ENCODE data around the gene ANKRD11. TPM values are rescaled to one million over a fixed set of nuclear protein-coding genes. Genes with fewer than 3 reads are reported as not detected.

The ANKRD11 gene
- total RNA-seq, 1 donor from 2014 or later: 178 TPM

- Mint-ChIP-seq H3K27me3 (no peaks in the 10 kb centered on the region), H3K36me3 (ENCODE audit: insufficient read depth) (no peaks in the 10 kb centered on the region), H3K4me1 (ENCODE audit: low read depth) (peaks cover 9% of the 10 kb centered on the region), H3K9me3 (ENCODE audit: low read depth) (no peaks in the 10 kb centered on the region), H3K27ac (no peak overlapping the region), H3K4me3 (ENCODE audit: low read depth) (no peak overlapping the region)
- TF ChIP-seq, protein P1, sequence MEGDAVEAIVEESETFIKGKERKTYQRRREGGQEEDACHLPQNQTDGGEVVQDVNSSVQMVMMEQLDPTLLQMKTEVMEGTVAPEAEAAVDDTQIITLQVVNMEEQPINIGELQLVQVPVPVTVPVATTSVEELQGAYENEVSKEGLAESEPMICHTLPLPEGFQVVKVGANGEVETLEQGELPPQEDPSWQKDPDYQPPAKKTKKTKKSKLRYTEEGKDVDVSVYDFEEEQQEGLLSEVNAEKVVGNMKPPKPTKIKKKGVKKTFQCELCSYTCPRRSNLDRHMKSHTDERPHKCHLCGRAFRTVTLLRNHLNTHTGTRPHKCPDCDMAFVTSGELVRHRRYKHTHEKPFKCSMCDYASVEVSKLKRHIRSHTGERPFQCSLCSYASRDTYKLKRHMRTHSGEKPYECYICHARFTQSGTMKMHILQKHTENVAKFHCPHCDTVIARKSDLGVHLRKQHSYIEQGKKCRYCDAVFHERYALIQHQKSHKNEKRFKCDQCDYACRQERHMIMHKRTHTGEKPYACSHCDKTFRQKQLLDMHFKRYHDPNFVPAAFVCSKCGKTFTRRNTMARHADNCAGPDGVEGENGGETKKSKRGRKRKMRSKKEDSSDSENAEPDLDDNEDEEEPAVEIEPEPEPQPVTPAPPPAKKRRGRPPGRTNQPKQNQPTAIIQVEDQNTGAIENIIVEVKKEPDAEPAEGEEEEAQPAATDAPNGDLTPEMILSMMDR (IDR thresholded peaks at IDR 0.05; ENCODE audit: unreplicated experiment): no peak
- DNase-seq (ENCODE audit: low spot score, unreplicated experiment): no peak
Observed at GRCh38 chr16:89499767-89500166, 9.4 kb upstream of the ANKRD11 start.

DNA sequence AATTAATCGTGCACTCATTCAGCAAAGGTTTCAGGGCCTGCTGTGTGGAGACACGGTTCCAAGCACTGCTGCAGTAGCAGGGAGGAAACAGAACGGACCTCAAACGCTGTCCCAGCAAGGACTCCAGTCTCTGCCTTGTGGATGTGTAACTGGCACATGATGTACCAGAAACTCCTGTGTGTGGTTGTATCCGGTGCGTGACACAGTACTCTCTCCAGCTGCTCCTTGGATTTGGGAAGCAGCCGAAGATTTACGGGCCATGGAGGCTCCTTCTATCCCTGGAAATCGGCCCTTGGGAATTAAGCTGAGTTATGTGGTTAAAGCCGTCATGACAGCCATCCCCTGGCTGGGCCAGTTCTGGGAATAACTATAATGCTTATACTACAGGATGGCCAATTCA, 8.5 kb upstream of the ANKRD11 start:
- no peak overlapping the region for H3K4me3 Mint-ChIP-seq (ENCODE audit: low read depth)
- TF ChIP-seq, protein P1 (IDR thresholded peaks at IDR 0.05; ENCODE audit: unreplicated experiment): no peak

GRCh38 chr16:89495121-89495520, 4.8 kb upstream of the ANKRD11 start:
- Mint-ChIP-seq H3K9me3 (ENCODE audit: low read depth) (no peaks in the 10 kb centered on the region), H3K27me3 (no peaks in the 10 kb centered on the region), H3K27ac (peak overlapping the region; percentile 73), H3K4me3 (ENCODE audit: low read depth) (no peak overlapping the region), H3K4me1 (ENCODE audit: low read depth) (peaks cover 11% of the 10 kb centered on the region), H3K36me3 (ENCODE audit: insufficient read depth) (no peaks in the 10 kb centered on the region)
- TF ChIP-seq, protein P1 (IDR thresholded peaks at IDR 0.05; ENCODE audit: unreplicated experiment): no peak
- no peak for DNase-seq (ENCODE audit: low spot score, unreplicated experiment)

More for the DNA sequence above, 8.5 kb upstream of the ANKRD11 start:
- no peak for DNase-seq (ENCODE audit: low spot score, unreplicated experiment)
- Mint-ChIP-seq H3K9me3 (ENCODE audit: low read depth) (no peaks in the 10 kb centered on the region), H3K36me3 (ENCODE audit: insufficient read depth) (no peaks in the 10 kb centered on the region), H3K27ac (no peak overlapping the region), H3K4me1 (ENCODE audit: low read depth) (peaks cover 9% of the 10 kb centered on the region), H3K27me3 (no peaks in the 10 kb centered on the region)

DNA sequence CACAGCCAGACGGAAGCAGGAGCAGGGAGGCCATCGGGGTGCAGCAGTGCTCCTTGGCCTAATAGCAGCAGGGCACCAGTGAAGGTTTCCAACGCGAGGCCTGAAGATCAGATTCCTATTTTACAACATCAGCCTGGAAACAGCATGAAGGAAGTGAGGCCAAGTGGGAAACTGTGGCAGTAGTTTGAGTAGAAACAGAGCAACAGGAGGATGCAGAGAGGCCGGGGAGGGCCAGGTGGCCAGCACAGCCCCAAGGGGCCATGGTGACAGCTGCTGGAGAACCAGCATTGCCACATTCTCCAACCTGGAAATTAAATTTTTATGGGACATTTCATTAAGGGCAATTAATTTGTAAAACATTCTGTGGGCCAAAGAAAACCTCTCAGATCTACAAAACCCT, 3.4 kb upstream of the ANKRD11 start:
- no peak overlapping the region for H3K4me3 Mint-ChIP-seq (ENCODE audit: low read depth)
- no peak for DNase-seq (ENCODE audit: low spot score, unreplicated experiment)
- TF ChIP-seq, protein P1 (IDR thresholded peaks at IDR 0.05; ENCODE audit: unreplicated experiment): no peak
- H3K27me3 Mint-ChIP-seq: no peaks in the 10 kb centered on the region
- H3K36me3 Mint-ChIP-seq (ENCODE audit: insufficient read depth): no peaks in the 10 kb centered on the region
- H3K9me3 Mint-ChIP-seq (ENCODE audit: low read depth): no peaks in the 10 kb centered on the region
- no peak overlapping the region for H3K27ac Mint-ChIP-seq
- H3K4me1 Mint-ChIP-seq (ENCODE audit: low read depth): peaks cover 15% of the 10 kb centered on the region

DNA sequence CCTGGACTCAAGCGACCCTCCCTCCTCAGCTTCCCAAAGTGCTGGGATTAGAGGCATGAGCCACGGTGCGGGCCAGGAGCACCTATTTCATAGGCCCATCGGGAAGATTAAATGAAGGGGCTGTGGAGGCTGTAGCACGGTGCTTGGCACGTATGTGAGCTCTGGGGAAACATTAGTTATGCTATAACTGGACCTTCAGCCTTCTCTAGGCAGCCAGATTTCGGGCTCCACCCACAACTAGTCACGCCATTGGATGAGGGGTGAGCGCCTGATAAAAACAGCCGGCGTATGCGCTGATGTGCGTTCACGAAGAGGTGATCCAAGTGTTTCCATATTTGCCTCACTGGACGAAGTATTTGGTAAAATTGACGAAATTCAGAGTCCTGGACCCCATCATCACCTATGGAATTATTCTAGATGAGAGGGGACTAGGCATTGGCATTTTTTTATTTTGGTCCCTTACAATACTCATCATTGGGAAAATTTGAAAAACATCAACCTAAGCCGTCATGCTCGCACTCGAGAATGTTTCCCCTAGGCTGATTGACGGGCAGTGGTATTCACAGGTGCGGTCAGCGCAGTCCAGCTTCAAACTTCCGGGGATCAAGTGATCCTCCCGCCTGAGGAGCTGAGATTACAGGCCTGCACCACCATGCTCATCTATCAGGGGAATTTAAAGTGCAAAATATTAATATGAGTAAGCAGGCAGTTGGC, 1.8 kb upstream of the ANKRD11 start:
- H3K36me3 Mint-ChIP-seq (ENCODE audit: insufficient read depth): no peaks in the 10 kb centered on the region
- no peak for DNase-seq (ENCODE audit: low spot score, unreplicated experiment)
- peaks cover 25% of the 10 kb centered on the region for H3K4me1 Mint-ChIP-seq (ENCODE audit: low read depth)
- H3K4me3 Mint-ChIP-seq (ENCODE audit: low read depth): peak overlapping the region; percentile 85
- TF ChIP-seq, protein P1 (IDR thresholded peaks at IDR 0.05; ENCODE audit: unreplicated experiment): no peak
- H3K9me3 Mint-ChIP-seq (ENCODE audit: low read depth): no peaks in the 10 kb centered on the region
- H3K27me3 Mint-ChIP-seq: no peaks in the 10 kb centered on the region
- peak overlapping the region; percentile 19 for H3K27ac Mint-ChIP-seq

Measured in progenitor cell of endocrine pancreas (in vitro differentiated cells).